ENCODE results near the gene PAMR1. TPM values are rescaled to one million over a fixed set of nuclear protein-coding genes. Genes with fewer than 3 reads are reported as not detected.

The PAMR1 gene
- total RNA-seq, 1 experiment from 2014 or later, result 17.9 TPM

DNA sequence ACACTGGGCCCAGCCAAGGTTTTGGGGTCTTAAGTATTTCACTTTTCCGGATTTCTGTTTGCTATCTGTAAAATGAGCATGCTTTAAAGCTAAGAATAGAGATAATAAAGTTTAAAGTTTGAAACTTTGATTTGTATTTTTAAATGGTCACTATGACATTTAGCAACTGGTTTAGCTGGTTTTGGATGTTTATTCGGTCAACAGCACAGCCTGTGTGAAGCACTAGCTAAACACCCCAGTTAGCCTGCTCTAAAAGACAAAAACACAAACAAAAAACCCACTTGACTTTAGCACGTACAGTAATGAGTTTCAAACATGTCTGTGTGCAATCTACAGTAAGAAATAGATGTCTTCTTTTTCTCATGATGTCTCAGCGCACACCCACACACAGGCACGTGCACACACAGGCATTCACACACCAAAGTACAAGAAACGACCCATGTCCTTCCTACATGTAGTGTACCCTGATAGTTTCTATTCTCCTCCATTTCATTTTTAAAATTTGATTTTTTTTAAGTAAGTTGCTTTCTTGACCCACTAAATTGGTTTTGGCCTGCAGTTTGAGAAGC is 135.4 kb downstream of the PAMR1 start:
- no TSS peak for BruUV-seq (replicated peaks)
- H3K4me3 ChIP-seq (ENCODE audit: low read depth, low read length), result no peak overlapping the region
- Mint-ChIP-seq H3K27ac (ENCODE audit: unreplicated experiment) (no peak overlapping the region), H3K9me3 (ENCODE audit: unreplicated experiment) (no peaks in the 10 kb centered on the region), H3K36me3 (ENCODE audit: insufficient read depth, unreplicated experiment) (no peaks in the 10 kb centered on the region), H3K4me1 (ENCODE audit: low read depth, unreplicated experiment) (peaks cover 12% of the 10 kb centered on the region), H3K4me3 (ENCODE audit: unreplicated experiment) (no peak overlapping the region), H3K27me3 (ENCODE audit: insufficient read depth, unreplicated experiment) (no peaks in the 10 kb centered on the region)
- intact Hi-C loops (cut with micrococcal nuclease; ENCODE audit: unreplicated experiment), result loop anchor here (5.0 kb wide), 2 partner anchors 153 to 218 kb away; no protein-coding TSS in a partner anchor
- peaks cover 24% of the 10 kb centered on the region; the same call in 1 of the 2 replicates for H3K4me1 ChIP-seq
- DNase-seq, result peak in 1 of 2 experiments; percentile 20
- CTCF ChIA-PET, result interaction anchor here (0.6 to 1.2 kb wide), 2 partner anchors 392 to 1372 kb away, joined by 3 to 4 read pairs; no protein-coding TSS in a partner anchor
- TF ChIP-seq, protein P1, sequence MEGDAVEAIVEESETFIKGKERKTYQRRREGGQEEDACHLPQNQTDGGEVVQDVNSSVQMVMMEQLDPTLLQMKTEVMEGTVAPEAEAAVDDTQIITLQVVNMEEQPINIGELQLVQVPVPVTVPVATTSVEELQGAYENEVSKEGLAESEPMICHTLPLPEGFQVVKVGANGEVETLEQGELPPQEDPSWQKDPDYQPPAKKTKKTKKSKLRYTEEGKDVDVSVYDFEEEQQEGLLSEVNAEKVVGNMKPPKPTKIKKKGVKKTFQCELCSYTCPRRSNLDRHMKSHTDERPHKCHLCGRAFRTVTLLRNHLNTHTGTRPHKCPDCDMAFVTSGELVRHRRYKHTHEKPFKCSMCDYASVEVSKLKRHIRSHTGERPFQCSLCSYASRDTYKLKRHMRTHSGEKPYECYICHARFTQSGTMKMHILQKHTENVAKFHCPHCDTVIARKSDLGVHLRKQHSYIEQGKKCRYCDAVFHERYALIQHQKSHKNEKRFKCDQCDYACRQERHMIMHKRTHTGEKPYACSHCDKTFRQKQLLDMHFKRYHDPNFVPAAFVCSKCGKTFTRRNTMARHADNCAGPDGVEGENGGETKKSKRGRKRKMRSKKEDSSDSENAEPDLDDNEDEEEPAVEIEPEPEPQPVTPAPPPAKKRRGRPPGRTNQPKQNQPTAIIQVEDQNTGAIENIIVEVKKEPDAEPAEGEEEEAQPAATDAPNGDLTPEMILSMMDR (IDR thresholded peaks at IDR 0.05; ENCODE audit: insufficient read depth in 1 of 2, low read depth in 1 of 2, low read length in 1 of 2, severe bottlenecking in 1 of 2, unreplicated experiment in 1 of 2), result no peak
- POLR2A ChIA-PET, result no interaction called here
- H3K9me3 ChIP-seq, result no peaks in the 10 kb centered on the region
- no peaks in the 10 kb centered on the region for H3K36me3 ChIP-seq (ENCODE audit: control insufficient read depth, insufficient read depth, low read length)
- no peaks in the 10 kb centered on the region for H3K27me3 ChIP-seq (replicated peaks; ENCODE audit: control insufficient read depth, insufficient read depth, low read length)

DNA sequence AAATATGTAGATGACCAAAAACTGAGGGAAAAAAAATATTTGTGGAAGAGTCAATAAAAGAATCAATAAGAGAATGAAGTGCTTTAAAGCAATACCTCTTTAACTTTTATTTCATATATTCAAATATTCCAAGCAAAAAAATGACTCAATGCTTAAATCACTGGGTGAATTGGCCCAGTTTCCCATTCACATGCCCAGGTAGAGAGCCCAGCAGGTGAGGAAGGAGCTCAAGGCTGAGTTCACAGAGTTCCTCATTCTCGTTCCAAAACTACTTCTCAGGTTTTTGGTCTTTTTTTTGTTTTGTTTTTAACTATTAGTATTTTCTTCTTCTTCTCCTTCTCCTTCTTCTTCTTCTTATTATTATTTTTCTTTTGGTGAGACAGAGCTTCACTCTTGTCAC is 136.3 kb downstream of the PAMR1 start:
- no peak for DNase-seq
- ChIA-PET POLR2A (no interaction called here), CTCF (interaction anchor here (0.6 to 1.2 kb wide), 2 partner anchors 391 to 1373 kb away, joined by 3 to 4 read pairs; no protein-coding TSS in a partner anchor)
- H3K27ac Mint-ChIP-seq (ENCODE audit: unreplicated experiment), result no peak overlapping the region
- BruUV-seq (replicated peaks), result no TSS peak
- H3K27me3 Mint-ChIP-seq (ENCODE audit: insufficient read depth, unreplicated experiment), result no peaks in the 10 kb centered on the region
- Histone ChIP-seq H3K9me3 (no peaks in the 10 kb centered on the region), H3K4me3 (ENCODE audit: low read depth, low read length) (no peak overlapping the region), H3K4me1 (peaks cover 24% of the 10 kb centered on the region; the same call in 1 of the 2 replicates), H3K36me3 (ENCODE audit: control insufficient read depth, insufficient read depth, low read length) (no peaks in the 10 kb centered on the region), H3K27me3 (replicated peaks; ENCODE audit: control insufficient read depth, insufficient read depth, low read length) (no peaks in the 10 kb centered on the region)
- TF ChIP-seq, protein P1 (IDR thresholded peaks at IDR 0.05; ENCODE audit: insufficient read depth in 1 of 2, low read depth in 1 of 2, low read length in 1 of 2, severe bottlenecking in 1 of 2, unreplicated experiment in 1 of 2), result no peak
- H3K9me3 Mint-ChIP-seq (ENCODE audit: unreplicated experiment), result no peaks in the 10 kb centered on the region
- peaks cover 12% of the 10 kb centered on the region for H3K4me1 Mint-ChIP-seq (ENCODE audit: low read depth, unreplicated experiment)
- intact Hi-C loops (cut with micrococcal nuclease; ENCODE audit: unreplicated experiment), result no loop called here
- no peaks in the 10 kb centered on the region for H3K36me3 Mint-ChIP-seq (ENCODE audit: insufficient read depth, unreplicated experiment)
- H3K4me3 Mint-ChIP-seq (ENCODE audit: unreplicated experiment), result no peak overlapping the region

DNA sequence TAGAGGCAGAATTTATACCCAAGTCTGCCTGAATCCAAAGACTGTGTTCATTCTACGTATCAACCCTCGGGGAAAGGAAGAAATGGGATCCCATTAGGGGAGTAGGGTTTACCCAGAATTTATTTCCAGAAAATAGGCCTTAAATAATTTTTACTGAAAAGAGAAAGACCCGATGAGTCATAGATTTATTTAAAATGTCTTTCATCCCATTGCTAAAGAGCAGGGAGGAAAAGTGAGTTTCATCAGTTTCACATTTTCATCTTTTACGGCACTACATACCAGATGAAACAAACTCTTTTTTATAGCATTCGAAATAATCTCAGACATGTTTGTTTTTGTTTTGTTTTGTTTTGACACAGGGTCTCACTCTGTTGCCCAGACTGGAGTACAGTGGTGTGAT is 137.4 kb downstream of the PAMR1 start:
- Mint-ChIP-seq H3K36me3 (ENCODE audit: insufficient read depth, unreplicated experiment) (no peaks in the 10 kb centered on the region), H3K27ac (ENCODE audit: unreplicated experiment) (no peak overlapping the region), H3K4me3 (ENCODE audit: unreplicated experiment) (no peak overlapping the region), H3K27me3 (ENCODE audit: insufficient read depth, unreplicated experiment) (no peaks in the 10 kb centered on the region), H3K4me1 (ENCODE audit: low read depth, unreplicated experiment) (peaks cover 12% of the 10 kb centered on the region), H3K9me3 (ENCODE audit: unreplicated experiment) (no peaks in the 10 kb centered on the region)
- no TSS peak for BruUV-seq (replicated peaks)
- H3K4me3 ChIP-seq (ENCODE audit: low read depth, low read length), result no peak overlapping the region
- no peaks in the 10 kb centered on the region for H3K36me3 ChIP-seq (ENCODE audit: control insufficient read depth, insufficient read depth, low read length)
- H3K27me3 ChIP-seq (replicated peaks; ENCODE audit: control insufficient read depth, insufficient read depth, low read length), result no peaks in the 10 kb centered on the region; the same call in 1 of the 2 replicates
- ChIA-PET POLR2A (no interaction called here), CTCF (no interaction called here)
- TF ChIP-seq, protein P1 (IDR thresholded peaks at IDR 0.05; ENCODE audit: insufficient read depth in 1 of 2, low read depth in 1 of 2, low read length in 1 of 2, severe bottlenecking in 1 of 2, unreplicated experiment in 1 of 2), result no peak
- H3K9me3 ChIP-seq, result no peaks in the 10 kb centered on the region
- peaks cover 24% of the 10 kb centered on the region; the same call in 1 of the 2 replicates for H3K4me1 ChIP-seq
- DNase-seq, result no peak
- intact Hi-C loops (cut with micrococcal nuclease; ENCODE audit: unreplicated experiment), result no loop called here

All from Caco-2 (cell line).